Measurements from ENCODE around the gene CYP39A1. TPM values are rescaled to one million over a fixed set of nuclear protein-coding genes. Genes with fewer than 3 reads are reported as not detected.

The CYP39A1 gene
- total RNA-seq, 1 donor from 2014 or later: 6.3 TPM

DNA sequence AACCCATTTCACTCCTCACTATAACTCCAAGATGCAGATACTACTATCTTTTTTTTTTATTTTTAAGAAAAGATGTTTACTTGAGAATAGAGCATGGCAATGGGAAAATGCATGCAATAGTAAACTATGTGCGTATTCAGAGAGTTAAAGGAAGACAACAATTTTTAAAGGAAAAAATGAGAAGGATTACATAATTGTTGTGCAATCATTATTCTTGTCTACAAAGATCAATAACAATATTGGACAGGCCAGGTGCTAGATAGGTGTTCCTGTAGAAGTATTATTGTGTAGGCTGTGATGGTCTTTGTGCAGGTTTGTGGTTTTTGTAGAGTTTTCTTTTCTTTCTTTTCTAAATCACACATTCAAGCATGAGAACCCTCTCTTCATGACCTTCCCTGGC is 20.6 kb downstream of the CYP39A1 start:
- no peaks in the 10 kb centered on the region for H3K9me3 ChIP-seq (ENCODE audit: control insufficient read depth in 3 of 3, low read length in 3 of 3)
- H3K4me3 ChIP-seq (ENCODE audit: low read length in 3 of 3): no peak overlapping the region
- H3K27ac ChIP-seq (ENCODE audit: low read depth, low read length): no peak overlapping the region
- no peaks in the 10 kb centered on the region for H3K27me3 ChIP-seq (ENCODE audit: control insufficient read depth in 3 of 3, insufficient read depth in 3 of 3, low read length in 3 of 3)
- no peaks in the 10 kb centered on the region for H3K4me1 ChIP-seq (ENCODE audit: control insufficient read depth in 3 of 3, insufficient read depth in 3 of 3, low read length in 3 of 3)
- H3K9ac ChIP-seq (ENCODE audit: low read depth in 1 of 3, low read length in 3 of 3): no peak overlapping the region
- no peaks in the 10 kb centered on the region for H3K36me3 ChIP-seq (ENCODE audit: control insufficient read depth in 3 of 3, insufficient read depth in 3 of 3, low read length in 3 of 3)

DNA sequence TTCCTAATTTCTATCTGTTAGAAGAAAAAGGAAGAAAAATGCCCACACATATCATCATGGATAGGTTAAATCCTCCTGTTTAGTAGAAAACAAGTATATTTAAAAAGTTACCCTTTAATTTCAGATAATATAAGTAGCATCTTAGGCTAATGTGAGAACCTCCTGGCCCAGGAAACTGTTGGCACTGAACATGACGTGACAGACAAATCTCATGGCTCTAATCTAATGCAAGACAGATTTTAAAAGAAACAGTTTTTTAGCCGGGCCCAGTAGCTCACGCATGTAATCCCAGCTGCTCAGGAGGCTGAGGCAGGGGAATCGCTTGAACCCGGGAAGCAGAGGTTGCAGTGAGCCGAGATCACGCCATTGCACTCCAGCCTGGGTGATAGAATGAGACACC is 22.9 kb downstream of the CYP39A1 start:
- Histone ChIP-seq H3K36me3 (ENCODE audit: control insufficient read depth in 3 of 3, insufficient read depth in 3 of 3, low read length in 3 of 3) (no peaks in the 10 kb centered on the region), H3K27ac (ENCODE audit: low read depth, low read length) (no peak overlapping the region), H3K9me3 (ENCODE audit: control insufficient read depth in 3 of 3, low read length in 3 of 3) (no peaks in the 10 kb centered on the region), H3K4me1 (ENCODE audit: control insufficient read depth in 3 of 3, insufficient read depth in 3 of 3, low read length in 3 of 3) (no peaks in the 10 kb centered on the region), H3K27me3 (ENCODE audit: control insufficient read depth in 3 of 3, insufficient read depth in 3 of 3, low read length in 3 of 3) (no peaks in the 10 kb centered on the region), H3K4me3 (ENCODE audit: low read length in 3 of 3) (no peak overlapping the region), H3K9ac (ENCODE audit: low read depth in 1 of 3, low read length in 3 of 3) (no peak overlapping the region)

DNA sequence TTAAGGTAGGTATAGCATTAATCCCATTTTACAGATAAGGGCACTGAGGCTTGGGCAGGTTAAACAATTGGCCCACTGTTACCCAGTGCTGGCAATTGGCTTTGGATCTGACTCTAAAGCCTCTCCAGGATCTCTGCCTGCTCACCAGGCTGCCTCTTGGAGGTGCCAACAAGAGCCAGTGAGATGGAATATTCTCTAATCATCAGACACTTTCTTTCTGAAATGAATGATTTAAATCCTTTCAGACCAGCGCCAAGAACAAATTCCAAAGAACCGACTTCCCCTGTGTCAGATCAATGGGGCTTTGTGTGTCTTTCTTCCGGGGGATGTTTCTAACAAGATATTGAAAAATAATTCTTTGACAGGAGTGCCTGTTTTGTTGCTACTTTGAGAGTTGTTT is 23.6 kb downstream of the CYP39A1 start:
- H3K27me3 ChIP-seq (ENCODE audit: control insufficient read depth in 3 of 3, insufficient read depth in 3 of 3, low read length in 3 of 3): no peaks in the 10 kb centered on the region
- H3K4me3 ChIP-seq (ENCODE audit: low read length in 3 of 3): no peak overlapping the region
- H3K9me3 ChIP-seq (ENCODE audit: control insufficient read depth in 3 of 3, low read length in 3 of 3): no peaks in the 10 kb centered on the region
- H3K27ac ChIP-seq (ENCODE audit: low read depth, low read length): no peak overlapping the region
- no peak overlapping the region for H3K9ac ChIP-seq (ENCODE audit: low read depth in 1 of 3, low read length in 3 of 3)
- no peaks in the 10 kb centered on the region for H3K4me1 ChIP-seq (ENCODE audit: control insufficient read depth in 3 of 3, insufficient read depth in 3 of 3, low read length in 3 of 3)
- no peaks in the 10 kb centered on the region for H3K36me3 ChIP-seq (ENCODE audit: control insufficient read depth in 3 of 3, insufficient read depth in 3 of 3, low read length in 3 of 3)

DNA sequence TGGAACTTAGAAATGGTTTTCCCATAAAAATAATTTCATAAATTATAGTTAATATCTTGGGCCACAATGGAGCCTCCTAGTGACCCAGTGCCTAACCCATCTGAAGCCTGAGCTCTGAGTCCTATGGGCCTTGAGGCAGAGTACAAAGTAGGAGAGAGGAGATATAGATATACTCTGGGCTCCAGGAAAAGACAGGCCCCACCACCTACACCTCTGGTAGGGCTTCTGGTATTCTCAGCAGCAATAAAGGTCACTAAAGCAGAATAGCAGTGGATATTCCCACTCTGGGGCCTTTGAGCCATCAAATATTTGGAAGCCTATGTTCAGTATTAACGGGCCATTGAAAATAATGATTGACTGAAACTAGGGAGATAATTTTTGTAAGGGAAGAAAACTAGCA is 24.1 kb downstream of the CYP39A1 start:
- Histone ChIP-seq H3K9me3 (ENCODE audit: control insufficient read depth in 3 of 3, low read length in 3 of 3) (no peaks in the 10 kb centered on the region), H3K27ac (ENCODE audit: low read depth, low read length) (no peak overlapping the region), H3K9ac (ENCODE audit: low read depth in 1 of 3, low read length in 3 of 3) (no peak overlapping the region), H3K36me3 (ENCODE audit: control insufficient read depth in 3 of 3, insufficient read depth in 3 of 3, low read length in 3 of 3) (no peaks in the 10 kb centered on the region), H3K4me1 (ENCODE audit: control insufficient read depth in 3 of 3, insufficient read depth in 3 of 3, low read length in 3 of 3) (no peaks in the 10 kb centered on the region), H3K4me3 (ENCODE audit: low read length in 3 of 3) (no peak overlapping the region), H3K27me3 (ENCODE audit: control insufficient read depth in 3 of 3, insufficient read depth in 3 of 3, low read length in 3 of 3) (no peaks in the 10 kb centered on the region)

DNA sequence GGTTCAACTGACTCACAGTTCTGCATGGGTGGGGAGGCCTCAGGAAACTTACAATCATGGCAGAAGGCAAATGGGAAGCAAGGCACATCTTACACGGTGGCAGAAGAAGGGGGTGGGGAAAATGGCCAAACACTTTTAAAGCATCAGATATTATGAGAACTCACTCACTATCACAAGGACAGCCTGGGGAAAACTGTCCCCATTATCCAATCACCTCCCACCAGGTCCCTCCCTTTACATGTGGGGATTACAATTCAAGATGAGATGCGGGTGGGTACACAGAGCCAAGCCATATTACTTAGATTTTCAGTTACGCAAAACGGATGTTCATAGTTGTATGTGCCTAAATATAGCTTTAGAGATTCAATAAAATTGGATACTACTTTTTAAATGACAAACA is 25.6 kb downstream of the CYP39A1 start:
- H3K9ac ChIP-seq (ENCODE audit: low read depth in 1 of 3, low read length in 3 of 3): no peak overlapping the region
- no peak overlapping the region for H3K4me3 ChIP-seq (ENCODE audit: low read length in 3 of 3)
- no peaks in the 10 kb centered on the region for H3K36me3 ChIP-seq (ENCODE audit: control insufficient read depth in 3 of 3, insufficient read depth in 3 of 3, low read length in 3 of 3)
- no peaks in the 10 kb centered on the region for H3K27me3 ChIP-seq (ENCODE audit: control insufficient read depth in 3 of 3, insufficient read depth in 3 of 3, low read length in 3 of 3)
- no peaks in the 10 kb centered on the region for H3K9me3 ChIP-seq (ENCODE audit: control insufficient read depth in 3 of 3, low read length in 3 of 3)
- H3K4me1 ChIP-seq (ENCODE audit: control insufficient read depth in 3 of 3, insufficient read depth in 3 of 3, low read length in 3 of 3): no peaks in the 10 kb centered on the region
- no peak overlapping the region for H3K27ac ChIP-seq (ENCODE audit: low read depth, low read length)

DNA sequence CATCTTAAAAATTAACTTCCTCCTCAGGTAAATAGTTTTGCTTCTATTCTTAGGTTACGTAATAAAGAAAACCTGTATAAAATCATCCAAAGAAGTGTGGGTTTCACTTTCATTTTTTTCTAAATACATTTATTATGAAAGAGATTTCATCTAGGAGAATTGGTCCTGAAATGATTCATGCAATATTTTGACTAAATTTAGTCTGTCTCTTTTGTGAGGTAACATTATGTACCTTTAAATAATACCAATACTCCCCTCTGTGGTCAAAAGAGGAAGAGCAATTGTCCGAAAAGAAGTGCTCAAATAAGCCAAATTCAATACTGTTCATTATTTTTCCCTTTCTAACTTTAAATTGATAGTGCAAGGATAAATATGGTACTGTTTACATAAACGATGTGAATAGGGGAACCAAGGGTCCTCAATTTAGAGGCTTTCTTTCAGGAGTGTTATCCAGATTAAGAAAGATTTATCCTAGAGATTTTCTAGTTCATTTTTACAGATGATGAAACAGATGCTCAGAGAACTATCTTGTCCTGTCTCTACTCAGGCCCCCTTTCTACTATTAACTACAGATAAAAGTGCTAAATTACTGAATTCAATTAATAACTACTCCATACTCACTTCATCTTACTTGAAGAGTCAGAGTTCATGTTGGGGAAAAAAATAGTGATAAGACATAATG is 26.2 kb downstream of the CYP39A1 start:
- no peaks in the 10 kb centered on the region for H3K36me3 ChIP-seq (ENCODE audit: control insufficient read depth in 3 of 3, insufficient read depth in 3 of 3, low read length in 3 of 3)
- H3K27ac ChIP-seq (ENCODE audit: low read depth, low read length): no peak overlapping the region
- no peak overlapping the region for H3K4me3 ChIP-seq (ENCODE audit: low read length in 3 of 3)
- no peaks in the 10 kb centered on the region for H3K27me3 ChIP-seq (ENCODE audit: control insufficient read depth in 3 of 3, insufficient read depth in 3 of 3, low read length in 3 of 3)
- H3K9ac ChIP-seq (ENCODE audit: low read depth in 1 of 3, low read length in 3 of 3): no peak overlapping the region
- H3K4me1 ChIP-seq (ENCODE audit: control insufficient read depth in 3 of 3, insufficient read depth in 3 of 3, low read length in 3 of 3): no peaks in the 10 kb centered on the region
- H3K9me3 ChIP-seq (ENCODE audit: control insufficient read depth in 3 of 3, low read length in 3 of 3): no peaks in the 10 kb centered on the region

DNA sequence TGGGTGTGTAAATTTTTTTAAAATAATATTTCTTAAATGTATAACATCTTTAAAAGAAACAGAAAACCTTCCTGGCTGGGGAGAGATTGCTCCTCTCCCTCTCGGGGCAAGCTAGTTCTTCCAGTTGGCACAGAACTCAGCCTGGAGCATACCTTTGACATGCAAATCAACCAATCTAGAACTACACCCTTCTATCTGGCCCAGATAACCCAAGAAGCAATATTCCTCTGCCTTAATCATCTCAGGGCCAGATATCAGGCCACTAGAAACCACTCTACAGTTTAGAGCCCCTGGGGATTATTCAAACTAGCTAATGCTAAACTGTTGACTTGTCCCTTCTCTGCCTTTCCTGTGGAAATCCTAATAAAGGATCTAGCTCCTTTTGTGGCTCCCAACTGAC is 33.9 kb downstream of the CYP39A1 start:
- no peaks in the 10 kb centered on the region for H3K27me3 ChIP-seq (ENCODE audit: control insufficient read depth in 3 of 3, insufficient read depth in 3 of 3, low read length in 3 of 3)
- no peak overlapping the region for H3K9ac ChIP-seq (ENCODE audit: low read depth in 1 of 3, low read length in 3 of 3)
- no peaks in the 10 kb centered on the region for H3K36me3 ChIP-seq (ENCODE audit: control insufficient read depth in 3 of 3, insufficient read depth in 3 of 3, low read length in 3 of 3)
- no peak overlapping the region for H3K27ac ChIP-seq (ENCODE audit: low read depth, low read length)
- no peak overlapping the region for H3K4me3 ChIP-seq (ENCODE audit: low read length in 3 of 3)
- H3K9me3 ChIP-seq (ENCODE audit: control insufficient read depth in 3 of 3, low read length in 3 of 3): no peaks in the 10 kb centered on the region
- H3K4me1 ChIP-seq (ENCODE audit: control insufficient read depth in 3 of 3, insufficient read depth in 3 of 3, low read length in 3 of 3): no peaks in the 10 kb centered on the region

DNA sequence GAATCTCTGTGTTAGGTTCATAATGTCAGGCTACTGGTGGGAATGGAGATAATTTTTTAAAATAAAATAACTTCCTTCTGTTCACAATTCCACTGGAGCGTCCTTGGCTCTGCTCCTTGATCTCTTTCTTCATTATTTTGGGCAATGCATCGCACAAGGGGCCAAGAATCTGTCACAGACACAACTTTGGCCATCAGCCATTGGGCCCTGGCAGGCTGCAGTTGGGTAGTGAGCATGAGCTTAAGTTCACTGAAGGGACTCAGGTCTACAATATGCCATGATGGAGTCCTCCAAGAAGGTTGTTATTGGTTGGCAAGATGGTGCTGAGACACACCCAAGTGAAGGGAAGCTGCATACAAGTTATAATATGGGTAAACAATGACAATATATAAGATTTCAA is 40.0 kb downstream of the CYP39A1 start:
- Histone ChIP-seq H3K9me3 (ENCODE audit: control insufficient read depth in 3 of 3, low read length in 3 of 3) (no peaks in the 10 kb centered on the region), H3K27me3 (ENCODE audit: control insufficient read depth in 3 of 3, insufficient read depth in 3 of 3, low read length in 3 of 3) (no peaks in the 10 kb centered on the region), H3K36me3 (ENCODE audit: control insufficient read depth in 3 of 3, insufficient read depth in 3 of 3, low read length in 3 of 3) (no peaks in the 10 kb centered on the region), H3K4me3 (ENCODE audit: low read length in 3 of 3) (no peak overlapping the region), H3K27ac (ENCODE audit: low read depth, low read length) (no peak overlapping the region), H3K9ac (ENCODE audit: low read depth in 1 of 3, low read length in 3 of 3) (no peak overlapping the region), H3K4me1 (ENCODE audit: control insufficient read depth in 3 of 3, insufficient read depth in 3 of 3, low read length in 3 of 3) (no peaks in the 10 kb centered on the region)

DNA sequence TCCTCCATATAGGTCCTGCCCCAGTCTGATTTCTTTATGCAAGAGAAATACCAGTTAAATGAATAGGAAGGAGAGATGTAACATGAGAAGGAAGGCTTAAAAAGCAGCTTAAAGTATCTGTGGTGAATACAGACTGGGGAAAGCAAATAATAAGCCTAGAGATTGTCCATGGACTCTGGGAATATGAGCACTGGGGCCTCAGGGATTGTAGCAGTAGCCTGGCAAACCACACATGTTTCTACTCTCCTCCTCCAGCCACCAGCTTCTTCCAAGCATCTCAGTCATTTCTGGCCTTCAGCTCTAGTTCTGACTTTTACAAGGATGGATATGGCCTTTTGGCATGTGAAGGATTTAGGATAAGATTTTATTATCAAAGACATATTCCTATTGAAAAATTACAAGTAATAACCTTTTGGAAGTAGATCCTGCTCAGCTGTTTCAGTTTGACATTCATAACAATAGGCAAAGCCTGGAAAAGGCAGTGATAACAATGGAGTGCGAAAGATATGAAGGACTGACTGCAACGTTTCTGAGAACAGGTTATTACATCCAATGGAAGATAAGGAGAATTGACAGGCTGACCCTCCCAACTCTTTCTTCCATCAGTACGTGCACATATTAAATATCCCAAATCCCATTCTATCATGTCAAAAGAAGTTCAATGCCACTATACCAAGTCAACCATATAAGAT is 41.6 kb downstream of the CYP39A1 start:
- Histone ChIP-seq H3K27ac (ENCODE audit: low read depth, low read length) (no peak overlapping the region), H3K4me1 (ENCODE audit: control insufficient read depth in 3 of 3, insufficient read depth in 3 of 3, low read length in 3 of 3) (no peaks in the 10 kb centered on the region), H3K9me3 (ENCODE audit: control insufficient read depth in 3 of 3, low read length in 3 of 3) (no peaks in the 10 kb centered on the region), H3K4me3 (ENCODE audit: low read length in 3 of 3) (no peak overlapping the region), H3K36me3 (ENCODE audit: control insufficient read depth in 3 of 3, insufficient read depth in 3 of 3, low read length in 3 of 3) (no peaks in the 10 kb centered on the region), H3K9ac (ENCODE audit: low read depth in 1 of 3, low read length in 3 of 3) (no peak overlapping the region), H3K27me3 (ENCODE audit: control insufficient read depth in 3 of 3, insufficient read depth in 3 of 3, low read length in 3 of 3) (no peaks in the 10 kb centered on the region)

DNA sequence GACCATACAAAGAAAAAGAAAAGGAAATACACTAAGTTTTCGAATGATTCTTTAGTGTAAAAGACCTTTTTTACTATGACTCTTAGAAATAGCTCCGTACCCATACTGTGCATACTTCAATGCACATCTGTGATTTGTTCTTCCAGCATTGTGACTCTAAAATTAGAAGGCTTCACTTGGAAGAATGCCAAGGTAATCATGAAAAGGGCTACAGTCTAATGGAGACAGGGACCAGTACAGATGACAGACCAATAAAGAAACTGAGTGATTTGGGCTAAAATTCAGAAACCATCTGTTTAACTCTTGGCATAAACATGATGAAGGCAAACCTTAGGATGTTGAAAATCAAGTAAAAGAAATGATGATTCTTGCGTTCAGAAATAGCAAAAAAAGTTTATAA is 46.3 kb downstream of the CYP39A1 start:
- Histone ChIP-seq H3K9me3 (ENCODE audit: control insufficient read depth in 3 of 3, low read length in 3 of 3) (no peaks in the 10 kb centered on the region), H3K4me1 (ENCODE audit: control insufficient read depth in 3 of 3, insufficient read depth in 3 of 3, low read length in 3 of 3) (no peaks in the 10 kb centered on the region), H3K9ac (ENCODE audit: low read depth in 1 of 3, low read length in 3 of 3) (no peak overlapping the region), H3K36me3 (ENCODE audit: control insufficient read depth in 3 of 3, insufficient read depth in 3 of 3, low read length in 3 of 3) (no peaks in the 10 kb centered on the region), H3K27me3 (ENCODE audit: control insufficient read depth in 3 of 3, insufficient read depth in 3 of 3, low read length in 3 of 3) (no peaks in the 10 kb centered on the region), H3K27ac (ENCODE audit: low read depth, low read length) (no peak overlapping the region), H3K4me3 (ENCODE audit: low read length in 3 of 3) (no peak overlapping the region)

All from skeletal muscle tissue (tissue), 4 donors.